NCI-H1694 treated with DMSO at 0.1 percent for 48 hours (cell line): ENCODE measurements around the gene ZNF649.
"Not testable (repeated sequence)": the region's sequence is repeated elsewhere in the genome, so short reads cannot be mapped to it uniquely, and the experiment has no call there.

Source experiments
- DNase-seq: peaks from one replicate; lab custom pipeline; 2025; lab: John Stamatoyannopoulos, UW

ZNF649 gene

DNA sequence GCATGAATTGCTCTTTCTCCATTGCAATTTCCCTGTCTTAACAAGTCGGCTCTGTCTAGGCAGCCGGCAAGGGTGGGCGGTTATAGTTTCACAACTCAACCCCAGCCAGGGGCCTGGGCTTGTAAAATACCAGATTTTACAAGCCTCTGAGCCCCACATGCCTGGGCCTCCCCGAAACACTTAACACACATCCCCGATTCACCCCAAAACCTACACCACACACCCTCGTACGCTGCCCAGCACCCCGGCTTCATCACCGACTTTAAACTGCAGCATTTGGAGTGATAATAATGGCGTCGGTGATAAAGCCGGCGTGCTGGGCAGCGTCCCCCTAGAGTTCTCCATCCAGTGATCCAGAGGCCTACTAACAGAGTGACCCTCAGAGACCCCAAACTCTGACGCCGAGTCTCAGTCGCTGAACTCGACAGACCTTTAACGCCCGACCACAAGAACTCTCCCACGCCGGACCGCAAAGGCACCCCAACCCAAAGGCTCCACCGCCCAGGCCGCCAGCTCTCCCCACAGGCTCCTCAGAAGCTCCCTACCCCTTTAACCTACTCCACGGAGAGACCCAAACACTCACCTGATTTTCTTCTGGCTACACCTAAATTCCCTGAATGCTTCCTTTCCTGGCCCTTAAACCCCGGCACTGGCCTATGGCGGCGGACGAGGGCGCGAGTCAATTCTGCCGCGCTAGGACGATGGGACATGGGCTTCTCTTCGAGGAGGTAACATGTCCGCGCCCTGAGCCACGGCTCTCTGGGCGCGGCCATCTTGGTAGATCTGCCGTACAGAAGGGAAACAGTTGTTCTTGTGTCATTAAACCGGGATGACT is at the start of gene ZNF649:
Gene ZNF649, minus strand, starts transcription at position 687 of the 835 bp plus-strand sequence. CDS start 4,910 bp downstream, outside the sequence.
- peak; percentile 45 for DNase-seq

DNA sequence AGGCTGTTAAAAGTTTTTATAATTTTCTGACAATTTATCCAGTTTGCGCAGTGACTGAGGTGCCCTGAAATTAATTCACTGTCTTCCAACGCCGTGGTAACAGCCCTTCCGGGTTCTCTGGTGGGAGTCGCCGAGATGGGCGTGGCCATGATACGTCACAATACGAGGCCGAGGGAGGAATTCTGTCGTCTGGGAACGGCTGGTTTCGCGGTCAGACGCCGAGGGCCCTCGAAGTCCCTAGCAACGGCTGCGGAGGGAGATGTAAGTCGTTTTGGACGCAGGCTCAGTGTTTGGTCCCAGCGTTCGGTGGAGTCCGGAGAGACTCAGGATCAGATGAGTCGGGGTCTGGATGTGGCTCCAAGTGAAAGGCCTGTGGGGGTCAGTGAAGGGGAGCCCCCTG is 44.2 kb upstream of the ZNF649 start:
- no peak for DNase-seq

- DNase-seq, result no peak
Measured at GRCh38 chr19:51946602-51947001, 41.8 kb upstream of the ZNF649 start.

DNA sequence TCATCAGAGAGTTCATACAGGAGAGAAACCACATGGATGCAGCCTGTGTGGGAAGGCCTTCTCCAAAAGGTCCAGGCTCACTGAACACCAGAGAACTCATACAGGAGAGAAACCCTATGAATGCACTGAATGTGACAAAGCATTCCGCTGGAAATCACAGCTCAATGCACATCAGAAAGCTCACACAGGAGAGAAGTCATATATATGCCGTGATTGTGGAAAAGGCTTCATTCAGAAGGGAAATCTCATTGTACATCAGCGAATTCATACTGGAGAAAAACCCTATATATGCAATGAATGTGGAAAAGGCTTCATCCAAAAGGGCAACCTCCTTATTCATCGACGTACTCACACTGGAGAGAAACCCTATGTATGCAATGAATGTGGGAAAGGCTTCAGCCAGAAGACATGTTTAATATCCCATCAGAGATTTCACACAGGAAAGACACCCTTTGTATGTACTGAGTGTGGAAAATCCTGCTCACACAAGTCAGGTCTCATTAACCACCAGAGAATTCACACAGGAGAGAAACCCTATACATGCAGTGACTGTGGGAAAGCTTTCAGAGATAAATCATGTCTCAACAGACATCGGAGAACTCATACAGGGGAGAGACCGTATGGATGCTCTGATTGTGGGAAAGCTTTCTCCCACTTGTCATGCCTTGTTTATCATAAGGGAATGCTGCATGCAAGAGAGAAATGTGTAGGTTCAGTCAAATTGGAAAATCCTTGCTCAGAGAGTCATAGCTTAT is 40.2 kb upstream of the ZNF649 start:
- no peak for DNase-seq

GRCh38 chr19:51938936-51939335 is 34.1 kb upstream of the ZNF649 start:
- DNase-seq, result no peak

GRCh38 chr19:51931921-51932320 is 27.1 kb upstream of the ZNF649 start:
- no peak for DNase-seq

- DNase-seq, result no peak
Measured at GRCh38 chr19:51927859-51928258, 23.0 kb upstream of the ZNF649 start.

- DNase-seq, result peak; percentile 89
Measured at GRCh38 chr19:51926784-51927741, 22.2 kb upstream of the ZNF649 start, which contains the start of gene ZNF613. ZNF613 (plus strand) TSS chr19:51927472; CDS start chr19:51936221, 8,749 bp downstream.

DNA sequence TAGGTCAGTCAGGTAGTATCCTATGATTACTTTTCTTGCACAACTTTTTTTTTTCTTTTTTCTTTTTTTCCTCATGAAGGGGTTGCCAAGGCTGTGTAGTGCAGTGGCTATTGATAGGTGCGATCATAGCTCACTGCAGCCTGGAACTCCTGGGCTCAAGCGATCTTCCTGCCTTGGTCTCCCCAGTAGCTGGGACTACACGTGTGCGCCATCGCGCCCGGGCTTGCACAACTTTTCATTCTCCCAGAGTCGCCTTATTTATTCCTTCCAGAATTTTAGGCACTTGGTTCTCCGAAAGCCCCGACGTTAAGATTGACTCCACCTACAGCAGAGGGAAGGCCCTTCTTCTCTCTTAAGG is 21.6 kb upstream of the ZNF649 start:
- DNase-seq, result no peak

- DNase-seq, result no peak
Measured at GRCh38 chr19:51921949-51922348, 17.1 kb upstream of the ZNF649 start.

- DNase-seq, result no peak
Measured at GRCh38 chr19:51919606-51920005, 14.8 kb upstream of the ZNF649 start.

- no peak for DNase-seq
Measured at GRCh38 chr19:51916167-51916566, 11.3 kb upstream of the ZNF649 start.

GRCh38 chr19:51915324-51915867 is 10.6 kb upstream of the ZNF649 start:
- no peak for DNase-seq

DNA sequence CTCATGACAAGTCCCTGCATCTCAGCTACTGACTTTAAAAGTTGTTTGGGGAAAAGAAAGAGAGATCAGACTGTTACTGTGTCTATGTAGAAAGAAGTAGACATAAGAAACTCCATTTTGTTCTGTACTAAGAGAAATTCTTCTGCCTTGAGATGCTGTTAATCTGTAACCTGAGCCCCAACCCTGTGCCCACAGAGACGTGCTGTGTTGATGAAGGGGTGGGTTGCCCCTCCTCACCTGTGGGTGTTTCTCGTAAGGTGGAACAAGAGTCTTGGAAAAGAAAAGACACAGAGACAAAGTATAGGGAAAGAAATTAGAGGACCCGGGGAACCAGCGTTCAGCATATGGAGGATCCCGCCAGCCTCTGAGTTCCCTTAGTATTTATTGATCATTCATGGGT is 3.2 kb upstream of the ZNF649 start:
- DNase-seq, result not testable (repeated sequence)

DNA sequence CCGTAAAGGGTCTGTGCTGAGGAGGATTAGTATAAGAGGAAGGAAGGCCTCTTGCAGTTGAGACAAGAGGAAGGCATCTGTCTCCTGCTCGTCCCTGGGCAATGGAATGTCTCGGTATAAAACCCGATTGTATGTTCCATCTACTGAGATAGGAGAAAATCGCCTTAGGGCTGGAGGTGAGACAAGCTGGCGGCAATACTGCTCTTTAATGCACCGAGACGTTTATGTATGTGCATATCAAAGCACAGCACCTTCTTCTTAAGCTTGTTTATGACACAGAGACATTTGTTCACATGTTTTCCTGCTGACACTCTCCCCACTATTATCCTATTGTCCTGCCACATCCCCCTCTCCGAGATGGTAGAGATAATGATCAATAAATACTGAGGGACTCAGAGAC is 1.3 kb upstream of the ZNF649 start:
- not testable (repeated sequence) for DNase-seq

- DNase-seq, result not testable (repeated sequence)
Measured at GRCh38 chr19:51905639-51906038, 822 bp upstream of the ZNF649 start.

- DNase-seq, result no peak
Measured at GRCh38 chr19:51905206-51905605, 389 bp upstream of the ZNF649 start.

- DNase-seq, result no peak
Measured at GRCh38 chr19:51903192-51903591, 1.6 kb downstream of the ZNF649 start.

DNA sequence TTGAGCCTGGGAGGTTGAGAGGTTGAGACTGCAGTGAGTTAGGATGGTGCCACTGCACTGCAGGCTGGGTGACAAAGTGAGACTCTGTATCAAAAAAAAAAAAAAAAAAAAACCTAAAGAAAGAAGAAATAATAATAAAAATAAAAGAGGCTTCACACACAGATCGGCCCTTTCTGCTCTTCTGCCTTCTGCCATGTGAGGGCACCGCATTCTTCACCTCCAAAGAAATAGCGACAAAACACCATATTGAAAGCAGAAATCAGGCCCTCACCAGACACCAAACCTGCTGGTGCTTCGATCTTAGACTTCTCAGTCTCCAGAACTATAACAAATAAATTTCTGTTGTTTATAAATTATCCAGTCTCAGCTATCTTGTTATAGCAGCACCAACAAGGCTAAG is 3.0 kb downstream of the ZNF649 start:
- DNase-seq, result no peak

DNA sequence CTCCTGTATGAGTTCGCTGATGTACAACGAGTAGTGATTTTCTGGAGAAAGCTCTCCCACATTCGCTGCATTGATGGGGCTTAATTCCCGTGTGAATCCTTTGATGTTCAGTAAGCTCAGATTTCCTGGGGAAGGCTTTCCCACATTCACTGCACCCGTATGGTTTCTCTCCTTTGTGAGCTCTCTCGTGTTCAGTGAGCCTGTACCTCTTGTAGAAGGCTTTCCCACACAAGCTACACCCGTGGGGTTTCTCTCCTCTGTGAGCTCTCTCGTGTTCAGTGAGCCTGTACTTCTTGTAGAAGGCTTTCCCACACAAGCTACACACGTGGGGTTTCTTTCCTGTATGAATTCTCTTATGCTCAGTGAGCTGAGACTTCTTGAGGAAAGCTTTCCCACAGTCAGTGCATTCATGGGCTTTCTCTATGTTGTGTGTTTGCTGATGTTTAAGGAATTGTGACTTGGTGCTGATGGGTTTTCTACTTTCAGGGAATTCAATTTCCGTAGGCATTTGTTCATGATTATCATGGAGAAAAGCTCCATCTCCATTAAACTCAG is 13.5 kb downstream of the ZNF649 start:
- DNase-seq, result no peak

DNA sequence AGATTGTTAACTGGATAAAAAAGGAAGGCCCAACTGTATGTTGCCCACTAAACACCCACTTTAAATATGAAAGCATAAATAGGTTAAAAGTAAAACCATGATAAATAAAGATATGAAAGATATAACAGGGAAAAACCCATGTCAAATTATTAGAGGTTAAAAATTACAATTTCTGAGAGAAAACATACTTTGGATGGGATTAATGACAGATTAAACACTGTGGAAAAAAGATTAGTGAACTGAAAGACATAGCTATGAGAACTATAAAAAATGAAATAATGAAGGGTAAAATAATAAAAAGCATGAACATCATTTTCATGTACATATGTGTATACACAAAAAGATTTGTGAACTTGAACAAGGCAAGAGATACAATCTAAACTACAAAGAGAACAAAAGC is 14.9 kb downstream of the ZNF649 start:
- no peak for DNase-seq
